ENCODE measurements around the gene RABEP2.

DNA sequence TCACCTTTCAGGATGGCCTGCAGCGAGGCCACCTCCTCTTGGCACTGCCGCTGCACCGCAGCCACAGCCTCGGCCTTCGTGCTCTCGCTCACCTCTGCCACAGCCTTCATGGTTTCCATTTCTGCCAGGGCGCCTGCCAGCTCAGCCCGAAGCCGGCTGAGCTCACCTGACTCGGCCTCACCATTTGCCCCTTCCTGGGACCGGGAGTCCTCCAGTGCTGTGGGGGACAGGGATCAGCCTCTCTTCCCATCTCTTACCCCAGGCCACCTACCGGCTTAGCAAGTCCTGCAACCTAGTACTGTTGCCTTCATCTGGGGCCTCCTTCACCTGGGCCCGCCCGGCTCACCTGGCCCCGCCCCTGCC lies 658 bp downstream of the RABEP2 start:
- TF ChIP-seq, protein P1, sequence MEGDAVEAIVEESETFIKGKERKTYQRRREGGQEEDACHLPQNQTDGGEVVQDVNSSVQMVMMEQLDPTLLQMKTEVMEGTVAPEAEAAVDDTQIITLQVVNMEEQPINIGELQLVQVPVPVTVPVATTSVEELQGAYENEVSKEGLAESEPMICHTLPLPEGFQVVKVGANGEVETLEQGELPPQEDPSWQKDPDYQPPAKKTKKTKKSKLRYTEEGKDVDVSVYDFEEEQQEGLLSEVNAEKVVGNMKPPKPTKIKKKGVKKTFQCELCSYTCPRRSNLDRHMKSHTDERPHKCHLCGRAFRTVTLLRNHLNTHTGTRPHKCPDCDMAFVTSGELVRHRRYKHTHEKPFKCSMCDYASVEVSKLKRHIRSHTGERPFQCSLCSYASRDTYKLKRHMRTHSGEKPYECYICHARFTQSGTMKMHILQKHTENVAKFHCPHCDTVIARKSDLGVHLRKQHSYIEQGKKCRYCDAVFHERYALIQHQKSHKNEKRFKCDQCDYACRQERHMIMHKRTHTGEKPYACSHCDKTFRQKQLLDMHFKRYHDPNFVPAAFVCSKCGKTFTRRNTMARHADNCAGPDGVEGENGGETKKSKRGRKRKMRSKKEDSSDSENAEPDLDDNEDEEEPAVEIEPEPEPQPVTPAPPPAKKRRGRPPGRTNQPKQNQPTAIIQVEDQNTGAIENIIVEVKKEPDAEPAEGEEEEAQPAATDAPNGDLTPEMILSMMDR (conservative IDR thresholded peaks at IDR 0.05; ENCODE audit: low read depth, low read length): no peak
- TF ChIP-seq EZH2 (IDR thresholded peaks at IDR 0.05; ENCODE audit: borderline replicate concordance, low read depth, low read length, poor library complexity, severe bottlenecking): no peak
